Measurements from ENCODE around the gene SART3. TPM values are rescaled to one million over a fixed set of nuclear protein-coding genes. Genes with fewer than 3 reads are reported as not detected.

Gene SART3
- total RNA-seq, 4 donors from 2014 or later, result 48.4 to 77.4 (median 72.1) TPM

- 75 to 77% methylated on average over 6 of the region's 6 CpGs for WGBS, 2 donors
- intact Hi-C loops (cut with DNase I; ENCODE audit: low total_unique reads), result no loop called here
- TF ChIP-seq POLR2A (IDR thresholded peaks at IDR 0.05) (no peak), CTCF (IDR thresholded peaks at IDR 0.05) (no peak)
- DNase-seq (ENCODE audit: low spot score in 2 of 2), result no peak
- H3K4me3 ChIP-seq (ENCODE audit: low read depth, poor library complexity, severe bottlenecking), result no peak overlapping the region
Measured at GRCh38 chr12:108477881-108478259, 83.1 kb downstream of the SART3 start.

- TF ChIP-seq POLR2A (IDR thresholded peaks at IDR 0.05), result no peak
- no peak for TF ChIP-seq CTCF (IDR thresholded peaks at IDR 0.05)
- intact Hi-C loops (cut with DNase I; ENCODE audit: low total_unique reads), result no loop called here
- 84 to 86% methylated on average over 11 of the region's 11 CpGs for WGBS, 2 donors
- DNase-seq (ENCODE audit: low spot score in 2 of 2), result peak in 1 of 2 donors; percentile 70
- H3K4me3 ChIP-seq (ENCODE audit: low read depth, poor library complexity, severe bottlenecking), result no peak overlapping the region
Measured at GRCh38 chr12:108477055-108477880, 83.7 kb downstream of the SART3 start.

GRCh38 chr12:108475396-108475795 lies 85.6 kb downstream of the SART3 start:
- DNase-seq (ENCODE audit: low spot score in 2 of 2), result no peak
- 45 to 61% methylated on average over 2 of the region's 2 CpGs for WGBS, 2 donors
- intact Hi-C loops (cut with DNase I; ENCODE audit: low total_unique reads), result no loop called here
- no peak overlapping the region for H3K4me3 ChIP-seq (ENCODE audit: low read depth, poor library complexity, severe bottlenecking)
- TF ChIP-seq POLR2A (IDR thresholded peaks at IDR 0.05) (no peak), CTCF (IDR thresholded peaks at IDR 0.05) (no peak)

GRCh38 chr12:108473400-108474055 lies 87.4 kb downstream of the SART3 start:
- no peak overlapping the region for H3K4me3 ChIP-seq (ENCODE audit: low read depth, poor library complexity, severe bottlenecking)
- TF ChIP-seq CTCF (IDR thresholded peaks at IDR 0.05) (no peak), POLR2A (IDR thresholded peaks at IDR 0.05) (no peak)
- intact Hi-C loops (cut with DNase I; ENCODE audit: low total_unique reads), result no loop called here
- WGBS, 2 donors, result 79 to 84% methylated on average over 5 of the region's 5 CpGs
- no peak for DNase-seq (ENCODE audit: low spot score in 2 of 2)

Other genes starting within 250 kb of the SART3 start
- gene CMKLR1, start 221.9 kb downstream of the SART3 start, total RNA-seq, result 1 to 10 TPM; 1.1 to 7.5 (median 3.7) TPM
- gene FICD, start 45.9 kb downstream of the SART3 start, total RNA-seq, result 1 to 10 TPM; 1.8 to 5.2 (median 3.6) TPM
- gene ISCU, start 1.4 kb upstream of the SART3 start, total RNA-seq, result 100 to 1,000 TPM in 3 of 4 donors, 10 to 100 TPM in 1; 94.7 to 175 (median 137) TPM
- 10 to 100 TPM in 1 of 4 donors, 1 to 10 TPM in 1, under 1 TPM in 2; 0.34 to 10.3 (median 1.4) TPM for gene TMEM119, start 36.9 kb upstream of the SART3 start, total RNA-seq
- 1 to 10 TPM; 1.2 to 4.6 (median 3.0) TPM for gene SELPLG, start 72.7 kb upstream of the SART3 start, total RNA-seq
- 100 to 1,000 TPM in 3 of 4 donors, 10 to 100 TPM in 1; 86.5 to 193 (median 146) TPM for gene CORO1C, start 170.3 kb upstream of the SART3 start, total RNA-seq